SK-N-SH treated with all-trans-retinoic acid at 6 μM for 48 hours (cell line): Measurements from ENCODE around the gene PLCB3.

Experiments used
- ARNTL ChIP-seq: fragments of 450-650 bp; formaldehyde crosslinking; IDR thresholded peaks from 2 replicates; pipeline ENCODE4 v1.5.0; 2020; ENCODE audit warnings: low read depth, mild to moderate bottlenecking, moderate library complexity, borderline replicate concordance
- BACH2 ChIP-seq: fragments of 250-450 bp; sonication (Bioruptor Pico); IDR thresholded peaks from 2 replicates; pipeline ENCODE4 v1.9.0; 2021; ENCODE audit warnings: mild to moderate bottlenecking, borderline replicate concordance
- CREB5 ChIP-seq: fragments of 250-450 bp; sonication (Bioruptor Pico); IDR thresholded peaks from 2 replicates; pipeline ENCODE4 v1.5.1; 2020; ENCODE audit warnings: low read depth, mild to moderate bottlenecking, moderate library complexity
- PATZ1 ChIP-seq: fragments of 250-450 bp; sonication (Bioruptor Pico); IDR thresholded peaks from 2 replicates; pipeline ENCODE4 v1.8.0; 2020; ENCODE audit warnings: mild to moderate bottlenecking, moderate library complexity, borderline replicate concordance
- SNAI2 ChIP-seq: fragments of 250-450 bp; sonication (Bioruptor Pico); IDR thresholded peaks from 2 replicates; pipeline ENCODE4 v1.5.0; 2020; ENCODE audit warnings: mild to moderate bottlenecking, moderate library complexity
- ZFP3 ChIP-seq: fragments of 250-450 bp; sonication (Bioruptor Pico); IDR thresholded peaks from 2 replicates; pipeline ENCODE4 v1.5.0; 2020; ENCODE audit warnings: mild to moderate bottlenecking, moderate library complexity
- ZNF70 ChIP-seq: fragments of 450-650 bp; formaldehyde crosslinking; IDR thresholded peaks from 2 replicates; pipeline ENCODE4 v1.5.0; 2020; ENCODE audit warnings: mild to moderate bottlenecking, moderate library complexity
- ZNF8 ChIP-seq: fragments of 450-650 bp; formaldehyde crosslinking; IDR thresholded peaks from 2 replicates; pipeline ENCODE4 v1.5.0; 2020; ENCODE audit warnings: mild to moderate bottlenecking, moderate library complexity
- TF ChIP-seq, protein P1 (sequence below): fragments of 250-450 bp; sonication (Bioruptor Pico); IDR thresholded peaks from 2 replicates; pipeline ENCODE4 v1.5.0; 2020; ENCODE audit warnings: mild to moderate bottlenecking, moderate library complexity

- no peak for TF ChIP-seq BACH2 (CRISPR knock-in tag)
- TF ChIP-seq PATZ1 = no peak
- TF ChIP-seq ZNF8 (CRISPR knock-in tag) = no peak
- TF ChIP-seq SNAI2 (CRISPR knock-in tag) = no peak
- no peak for TF ChIP-seq ARNTL (CRISPR knock-in tag)
- TF ChIP-seq CREB5 (CRISPR knock-in tag) = no peak
- TF ChIP-seq, protein P1, sequence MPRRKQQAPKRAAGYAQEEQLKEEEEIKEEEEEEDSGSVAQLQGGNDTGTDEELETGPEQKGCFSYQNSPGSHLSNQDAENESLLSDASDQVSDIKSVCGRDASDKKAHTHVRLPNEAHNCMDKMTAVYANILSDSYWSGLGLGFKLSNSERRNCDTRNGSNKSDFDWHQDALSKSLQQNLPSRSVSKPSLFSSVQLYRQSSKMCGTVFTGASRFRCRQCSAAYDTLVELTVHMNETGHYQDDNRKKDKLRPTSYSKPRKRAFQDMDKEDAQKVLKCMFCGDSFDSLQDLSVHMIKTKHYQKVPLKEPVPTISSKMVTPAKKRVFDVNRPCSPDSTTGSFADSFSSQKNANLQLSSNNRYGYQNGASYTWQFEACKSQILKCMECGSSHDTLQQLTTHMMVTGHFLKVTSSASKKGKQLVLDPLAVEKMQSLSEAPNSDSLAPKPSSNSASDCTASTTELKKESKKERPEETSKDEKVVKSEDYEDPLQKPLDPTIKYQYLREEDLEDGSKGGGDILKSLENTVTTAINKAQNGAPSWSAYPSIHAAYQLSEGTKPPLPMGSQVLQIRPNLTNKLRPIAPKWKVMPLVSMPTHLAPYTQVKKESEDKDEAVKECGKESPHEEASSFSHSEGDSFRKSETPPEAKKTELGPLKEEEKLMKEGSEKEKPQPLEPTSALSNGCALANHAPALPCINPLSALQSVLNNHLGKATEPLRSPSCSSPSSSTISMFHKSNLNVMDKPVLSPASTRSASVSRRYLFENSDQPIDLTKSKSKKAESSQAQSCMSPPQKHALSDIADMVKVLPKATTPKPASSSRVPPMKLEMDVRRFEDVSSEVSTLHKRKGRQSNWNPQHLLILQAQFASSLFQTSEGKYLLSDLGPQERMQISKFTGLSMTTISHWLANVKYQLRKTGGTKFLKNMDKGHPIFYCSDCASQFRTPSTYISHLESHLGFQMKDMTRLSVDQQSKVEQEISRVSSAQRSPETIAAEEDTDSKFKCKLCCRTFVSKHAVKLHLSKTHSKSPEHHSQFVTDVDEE (CRISPR knock-in tag) = no peak
- TF ChIP-seq ZFP3 = 0 out of 2 replicates have a peak, but pooled peaks have one; percentile 30
- TF ChIP-seq ZNF70 (CRISPR knock-in tag) = no peak
Measured at GRCh38 chr11:64230171-64230984, 21.0 kb upstream of the PLCB3 start, which contains the start of gene DNAJC4.
